Measurements from ENCODE around the gene SYNJ1.
"Not testable (repeated sequence)": the region's sequence is repeated elsewhere in the genome, so short reads cannot be mapped to it uniquely, and the experiment has no call there.

SYNJ1 gene

GRCh38 chr21:32612075-32612998 is 115.5 kb downstream of the SYNJ1 start, which contains the start of gene CFAP298:
Gene CFAP298, minus strand, starts transcription at chr21:32612377. Its CDS starts 134 bp downstream, at chr21:32612243.
- peak; percentile 85 to 87 for DNase-seq

GRCh38 chr21:32611471-32611997 is 116.3 kb downstream of the SYNJ1 start:
- peak; percentile 38 to 58 for DNase-seq

- DNase-seq, result not testable (repeated sequence)
These were observed 116.9 kb downstream of the SYNJ1 start for GRCh38 chr21:32610940-32611339.

GRCh38 chr21:32608851-32609250 is 119.0 kb downstream of the SYNJ1 start:
- DNase-seq, result no peak

- DNase-seq, result no peak
These were observed 122.3 kb downstream of the SYNJ1 start for GRCh38 chr21:32605469-32605868.

GRCh38 chr21:32604464-32604863 is 123.3 kb downstream of the SYNJ1 start:
- DNase-seq, result no peak

- DNase-seq, result no peak
These were observed 124.7 kb downstream of the SYNJ1 start for GRCh38 chr21:32603131-32603530.

- DNase-seq, result no peak
These were observed 125.7 kb downstream of the SYNJ1 start for GRCh38 chr21:32602099-32602498.

- DNase-seq, result no peak
These were observed 128.3 kb downstream of the SYNJ1 start for GRCh38 chr21:32599526-32599925.

- DNase-seq, result no peak
These were observed 128.7 kb downstream of the SYNJ1 start for GRCh38 chr21:32599091-32599490.

GRCh38 chr21:32597205-32597604 is 130.6 kb downstream of the SYNJ1 start:
- no peak for DNase-seq

- DNase-seq, result no peak
These were observed 132.4 kb downstream of the SYNJ1 start for GRCh38 chr21:32595431-32595830.

- DNase-seq, result no peak
These were observed 134.1 kb downstream of the SYNJ1 start for GRCh38 chr21:32593690-32594089.

- DNase-seq, result no peak
These were observed 134.8 kb downstream of the SYNJ1 start for GRCh38 chr21:32592929-32593502.

- no peak for DNase-seq
These were observed 137.7 kb downstream of the SYNJ1 start for GRCh38 chr21:32590130-32590529.

- DNase-seq, result no peak
These were observed 140.2 kb downstream of the SYNJ1 start for GRCh38 chr21:32587651-32588050.

- no peak for DNase-seq
These were observed 140.7 kb downstream of the SYNJ1 start for GRCh38 chr21:32587120-32587519.

- no peak for DNase-seq
These were observed 141.8 kb downstream of the SYNJ1 start for GRCh38 chr21:32585970-32586369.

- no peak for DNase-seq
These were observed 142.6 kb downstream of the SYNJ1 start, which contains the start of gene TCP10L for GRCh38 chr21:32585042-32585710. Gene TCP10L, minus strand, starts transcription at chr21:32585523. Its CDS starts 1,219 bp downstream, at chr21:32584304.

GRCh38 chr21:32584472-32584871 is 143.3 kb downstream of the SYNJ1 start:
- no peak for DNase-seq

- DNase-seq, result no peak
These were observed 146.1 kb downstream of the SYNJ1 start for GRCh38 chr21:32581732-32582131.

GRCh38 chr21:32580949-32581348 is 146.9 kb downstream of the SYNJ1 start:
- no peak for DNase-seq

Data from stimulated activated CD4-positive, alpha-beta T cell treated with anti-CD3 and anti-CD28 coated beads, Interleukin-2, amount 100 ng/mL, for 24 hours (primary cell).